PC-3 (cell line): ENCODE results near the gene EMID1.

Experiments used
- CTCF ChIP-seq: fragments of 300-600 bp; sonication (generic); conservative IDR thresholded peaks from 2 replicates; pipeline ENCODE4 v1.5.1; 2017; ENCODE audit warnings: antibody characterized with exemption, low read depth, mild to moderate bottlenecking, low read length
- EZH2 ChIP-seq: fragments of 300-600 bp; sonication (generic); IDR thresholded peaks from one replicate; pipeline ENCODE4 v1.6.1; 2017; ENCODE audit warnings: antibody characterized with exemption, mild to moderate bottlenecking, low read length; ENCODE audit not compliant: unreplicated experiment
- EZH2phosphoT487 ChIP-seq: fragments of 300-600 bp; sonication (generic); IDR thresholded peaks from 2 replicates; pipeline ENCODE4 v1.6.1; 2018; ENCODE audit warnings: mild to moderate bottlenecking, antibody characterized with exemption, low read length, borderline replicate concordance

GRCh38 chr22:29302402-29302680, 96.6 kb downstream of the EMID1 start:
- no peak for TF ChIP-seq CTCF
- TF ChIP-seq EZH2phosphoT487: no peak
- no peak for TF ChIP-seq EZH2
